ENCODE results near the gene ANKRD10. TPM values are rescaled to one million over a fixed set of nuclear protein-coding genes. Genes with fewer than 3 reads are reported as not detected.

The ANKRD10 gene
- total and polyA plus RNA-seq, 2 of the 8 experiments (the other 6 are each of a cell fraction or from before 2014, with no cell fraction given) = 146 to 218 TPM

DNA sequence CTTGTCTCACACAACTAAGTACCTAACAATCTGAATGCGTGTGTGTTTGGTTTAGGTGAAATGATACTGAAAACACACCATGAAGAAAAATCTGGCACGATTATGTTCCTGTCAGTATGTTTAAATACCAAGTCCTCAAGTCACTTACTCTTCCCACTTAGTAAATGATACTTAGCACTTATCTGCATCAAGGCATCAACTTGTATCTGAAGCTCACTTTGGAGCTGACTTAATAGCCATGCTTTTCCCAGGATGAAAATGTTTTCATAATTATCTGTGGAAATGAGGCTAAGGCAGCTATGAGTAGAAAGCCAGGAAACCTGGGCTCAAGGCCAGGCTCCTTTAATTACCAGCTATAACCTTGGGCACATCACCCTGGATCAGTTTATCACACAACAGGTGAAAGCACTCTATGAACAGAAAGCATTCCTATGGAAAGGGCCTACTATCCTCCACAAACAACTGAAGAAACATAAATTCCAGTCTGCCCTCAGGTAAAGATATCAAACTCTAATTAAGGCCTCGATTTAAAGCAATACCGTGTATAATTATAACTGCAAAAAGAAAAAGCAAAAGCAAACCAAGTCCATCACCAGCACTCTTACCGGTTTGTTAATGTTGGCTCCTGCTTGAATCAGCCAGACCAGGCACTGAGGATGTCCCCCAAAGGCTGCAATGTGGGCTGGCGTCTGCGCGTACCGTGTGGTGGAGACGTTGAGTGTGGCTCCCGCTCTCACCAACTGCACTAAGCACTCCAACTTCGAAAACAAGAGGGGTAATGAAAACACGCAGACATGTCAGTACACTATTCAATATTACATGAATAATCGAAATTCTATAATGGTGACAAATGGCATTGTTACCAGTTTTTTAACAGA lies 4.6 kb downstream of the ANKRD10 start (continued):
- TF ChIP-seq, protein P1, sequence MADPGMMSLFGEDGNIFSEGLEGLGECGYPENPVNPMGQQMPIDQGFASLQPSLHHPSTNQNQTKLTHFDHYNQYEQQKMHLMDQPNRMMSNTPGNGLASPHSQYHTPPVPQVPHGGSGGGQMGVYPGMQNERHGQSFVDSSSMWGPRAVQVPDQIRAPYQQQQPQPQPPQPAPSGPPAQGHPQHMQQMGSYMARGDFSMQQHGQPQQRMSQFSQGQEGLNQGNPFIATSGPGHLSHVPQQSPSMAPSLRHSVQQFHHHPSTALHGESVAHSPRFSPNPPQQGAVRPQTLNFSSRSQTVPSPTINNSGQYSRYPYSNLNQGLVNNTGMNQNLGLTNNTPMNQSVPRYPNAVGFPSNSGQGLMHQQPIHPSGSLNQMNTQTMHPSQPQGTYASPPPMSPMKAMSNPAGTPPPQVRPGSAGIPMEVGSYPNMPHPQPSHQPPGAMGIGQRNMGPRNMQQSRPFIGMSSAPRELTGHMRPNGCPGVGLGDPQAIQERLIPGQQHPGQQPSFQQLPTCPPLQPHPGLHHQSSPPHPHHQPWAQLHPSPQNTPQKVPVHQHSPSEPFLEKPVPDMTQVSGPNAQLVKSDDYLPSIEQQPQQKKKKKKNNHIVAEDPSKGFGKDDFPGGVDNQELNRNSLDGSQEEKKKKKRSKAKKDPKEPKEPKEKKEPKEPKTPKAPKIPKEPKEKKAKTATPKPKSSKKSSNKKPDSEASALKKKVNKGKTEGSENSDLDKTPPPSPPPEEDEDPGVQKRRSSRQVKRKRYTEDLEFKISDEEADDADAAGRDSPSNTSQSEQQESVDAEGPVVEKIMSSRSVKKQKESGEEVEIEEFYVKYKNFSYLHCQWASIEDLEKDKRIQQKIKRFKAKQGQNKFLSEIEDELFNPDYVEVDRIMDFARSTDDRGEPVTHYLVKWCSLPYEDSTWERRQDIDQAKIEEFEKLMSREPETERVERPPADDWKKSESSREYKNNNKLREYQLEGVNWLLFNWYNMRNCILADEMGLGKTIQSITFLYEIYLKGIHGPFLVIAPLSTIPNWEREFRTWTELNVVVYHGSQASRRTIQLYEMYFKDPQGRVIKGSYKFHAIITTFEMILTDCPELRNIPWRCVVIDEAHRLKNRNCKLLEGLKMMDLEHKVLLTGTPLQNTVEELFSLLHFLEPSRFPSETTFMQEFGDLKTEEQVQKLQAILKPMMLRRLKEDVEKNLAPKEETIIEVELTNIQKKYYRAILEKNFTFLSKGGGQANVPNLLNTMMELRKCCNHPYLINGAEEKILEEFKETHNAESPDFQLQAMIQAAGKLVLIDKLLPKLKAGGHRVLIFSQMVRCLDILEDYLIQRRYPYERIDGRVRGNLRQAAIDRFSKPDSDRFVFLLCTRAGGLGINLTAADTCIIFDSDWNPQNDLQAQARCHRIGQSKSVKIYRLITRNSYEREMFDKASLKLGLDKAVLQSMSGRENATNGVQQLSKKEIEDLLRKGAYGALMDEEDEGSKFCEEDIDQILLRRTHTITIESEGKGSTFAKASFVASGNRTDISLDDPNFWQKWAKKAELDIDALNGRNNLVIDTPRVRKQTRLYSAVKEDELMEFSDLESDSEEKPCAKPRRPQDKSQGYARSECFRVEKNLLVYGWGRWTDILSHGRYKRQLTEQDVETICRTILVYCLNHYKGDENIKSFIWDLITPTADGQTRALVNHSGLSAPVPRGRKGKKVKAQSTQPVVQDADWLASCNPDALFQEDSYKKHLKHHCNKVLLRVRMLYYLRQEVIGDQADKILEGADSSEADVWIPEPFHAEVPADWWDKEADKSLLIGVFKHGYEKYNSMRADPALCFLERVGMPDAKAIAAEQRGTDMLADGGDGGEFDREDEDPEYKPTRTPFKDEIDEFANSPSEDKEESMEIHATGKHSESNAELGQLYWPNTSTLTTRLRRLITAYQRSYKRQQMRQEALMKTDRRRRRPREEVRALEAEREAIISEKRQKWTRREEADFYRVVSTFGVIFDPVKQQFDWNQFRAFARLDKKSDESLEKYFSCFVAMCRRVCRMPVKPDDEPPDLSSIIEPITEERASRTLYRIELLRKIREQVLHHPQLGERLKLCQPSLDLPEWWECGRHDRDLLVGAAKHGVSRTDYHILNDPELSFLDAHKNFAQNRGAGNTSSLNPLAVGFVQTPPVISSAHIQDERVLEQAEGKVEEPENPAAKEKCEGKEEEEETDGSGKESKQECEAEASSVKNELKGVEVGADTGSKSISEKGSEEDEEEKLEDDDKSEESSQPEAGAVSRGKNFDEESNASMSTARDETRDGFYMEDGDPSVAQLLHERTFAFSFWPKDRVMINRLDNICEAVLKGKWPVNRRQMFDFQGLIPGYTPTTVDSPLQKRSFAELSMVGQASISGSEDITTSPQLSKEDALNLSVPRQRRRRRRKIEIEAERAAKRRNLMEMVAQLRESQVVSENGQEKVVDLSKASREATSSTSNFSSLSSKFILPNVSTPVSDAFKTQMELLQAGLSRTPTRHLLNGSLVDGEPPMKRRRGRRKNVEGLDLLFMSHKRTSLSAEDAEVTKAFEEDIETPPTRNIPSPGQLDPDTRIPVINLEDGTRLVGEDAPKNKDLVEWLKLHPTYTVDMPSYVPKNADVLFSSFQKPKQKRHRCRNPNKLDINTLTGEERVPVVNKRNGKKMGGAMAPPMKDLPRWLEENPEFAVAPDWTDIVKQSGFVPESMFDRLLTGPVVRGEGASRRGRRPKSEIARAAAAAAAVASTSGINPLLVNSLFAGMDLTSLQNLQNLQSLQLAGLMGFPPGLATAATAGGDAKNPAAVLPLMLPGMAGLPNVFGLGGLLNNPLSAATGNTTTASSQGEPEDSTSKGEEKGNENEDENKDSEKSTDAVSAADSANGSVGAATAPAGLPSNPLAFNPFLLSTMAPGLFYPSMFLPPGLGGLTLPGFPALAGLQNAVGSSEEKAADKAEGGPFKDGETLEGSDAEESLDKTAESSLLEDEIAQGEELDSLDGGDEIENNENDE (IDR thresholded peaks at IDR 0.05; ENCODE audit: insufficient replicate concordance, low read length) = no peak
- TF ChIP-seq RXRA (IDR thresholded peaks at IDR 0.05; ENCODE audit: insufficient read depth, low read depth, low read length) = no peak
- no peak for TF ChIP-seq NANOG (IDR thresholded peaks at IDR 0.05; ENCODE audit: insufficient read depth, low read depth, low read length, poor library complexity, severe bottlenecking)
- TF ChIP-seq RNF2 (IDR thresholded peaks at IDR 0.05; ENCODE audit: borderline replicate concordance, low read depth, low read length, missing control alignments, poor library complexity, severe bottlenecking) = no peak
- no peak for TF ChIP-seq GABPA (IDR thresholded peaks at IDR 0.05; ENCODE audit: borderline replicate concordance, insufficient read depth, low read length)
- no peak for TF ChIP-seq ATF3 (IDR thresholded peaks at IDR 0.05; ENCODE audit: insufficient read depth, low read depth, low read length)
- TF ChIP-seq CBX5 (IDR thresholded peaks at IDR 0.05; ENCODE audit: low read depth, low read length) = no peak
- no peak for TF ChIP-seq SP1 (IDR thresholded peaks at IDR 0.05; ENCODE audit: low read depth, low read length)

All from H1 (cell line).